Cardiac fibroblast (primary cell): ENCODE data around the gene COL5A3.
A peak's percentile ranks its signal among the peaks of the same experiment; 100 is the strongest.

ENCODE experiments used
- DNase-seq, 2 donors: peaks; one replicate each; pipeline versions ENCODE4 v3.0.0 to v3.0.0-alpha.2; 2010; ENCODE audit warnings: low read depth in 2 of 2
- H3K4me3 ChIP-seq, 2 donors: replicated peaks in 1 of 2; 1 replicate in 1 of 2; 2 replicates in 1 of 2; pipeline ENCODE4 v1.5.1; 2011; ENCODE audit warnings: low read depth in 2 of 2, low read length in 2 of 2, mild to moderate bottlenecking in 2 of 2, moderate library complexity in 1 of 2
- CTCF ChIP-seq: IDR thresholded peaks from one replicate; pipeline ENCODE4 v1.5.1; 2011; ENCODE audit warnings: low read depth, mild to moderate bottlenecking, low read length, inconsistent platforms

Gene COL5A3

GRCh38 chr19:10010247-10010691, at the start of gene COL5A3:
TSS of gene COL5A3 (minus strand) at chr19:10010504. CDS start at chr19:10010385, 119 bp downstream.
- peak; percentile 74 to 77 for DNase-seq
- no peak for TF ChIP-seq CTCF
- H3K4me3 ChIP-seq, result peak within 1 kb of the TSS; percentile 38 to 63

- no peak for TF ChIP-seq CTCF
- DNase-seq, result no peak
These were observed 42.5 kb upstream of the COL5A3 start for GRCh38 chr19:10052602-10053360.

GRCh38 chr19:10049626-10050025, 39.3 kb upstream of the COL5A3 start:
- H3K4me3 ChIP-seq, result no peak overlapping the region
- TF ChIP-seq CTCF, result no peak
- DNase-seq, result no peak

More at GRCh38 chr19:10052602-10053360, 42.5 kb upstream of the COL5A3 start:
- no peak overlapping the region for H3K4me3 ChIP-seq

- no peak overlapping the region for H3K4me3 ChIP-seq
These were observed 35.1 kb upstream of the COL5A3 start for GRCh38 chr19:10045371-10045770.

GRCh38 chr19:10044390-10044789, 34.1 kb upstream of the COL5A3 start:
- DNase-seq, result no peak
- no peak overlapping the region for H3K4me3 ChIP-seq
- no peak for TF ChIP-seq CTCF

More at GRCh38 chr19:10045371-10045770, 35.1 kb upstream of the COL5A3 start:
- no peak for DNase-seq
- no peak for TF ChIP-seq CTCF

GRCh38 chr19:10043286-10043927, 33.1 kb upstream of the COL5A3 start:
- TF ChIP-seq CTCF, result no peak
- H3K4me3 ChIP-seq, result no peak overlapping the region
- DNase-seq, result peak; percentile 39 to 65
